Mesendoderm (in vitro differentiated cells): ENCODE measurements around the gene CFAP46.
"Not testable (repeated sequence)": the region's sequence is repeated elsewhere in the genome, so short reads cannot be mapped to it uniquely, and the experiment has no call there.

ENCODE experiments used
- DNase-seq: peaks from one replicate; pipeline ENCODE4 v3.0.0; 2013
- H2AK5ac ChIP-seq: 2 replicates; pipeline ENCODE4 v1.6.1; 2013; ENCODE audit warnings: low read length, inconsistent platforms
- H2BK120ac ChIP-seq: 2 replicates; pipeline ENCODE4 v1.6.1; 2013; ENCODE audit warnings: low read depth, mild to moderate bottlenecking, low read length, moderate library complexity, mixed read lengths
- H2BK15ac ChIP-seq: replicated peaks from 2 replicates; pipeline ENCODE4 v1.6.1; 2013; ENCODE audit warnings: low read depth, mild to moderate bottlenecking, moderate library complexity
- H2BK5ac ChIP-seq: 2 replicates; pipeline ENCODE4 v1.6.1; 2013; ENCODE audit warnings: low read length, inconsistent platforms
- H3K18ac ChIP-seq: 2 replicates; pipeline ENCODE4 v1.6.1; 2013; ENCODE audit warnings: mild to moderate bottlenecking, low read length, mixed read lengths
- H3K23ac ChIP-seq: one replicate; pipeline ENCODE4 v1.6.1; 2013; ENCODE audit warnings: low read length
- H3K27ac ChIP-seq: 2 replicates; pipeline ENCODE4 v1.5.1; 2013; ENCODE audit warnings: low read depth, mild to moderate bottlenecking, inconsistent platforms, low read length, moderate library complexity
- H3K27me3 ChIP-seq: 2 replicates; pipeline ENCODE4 v1.6.1; 2013; ENCODE audit warnings: low read length, control low read depth, mild to moderate bottlenecking, inconsistent platforms; ENCODE audit not compliant: insufficient read depth, poor library complexity
- H3K36me3 ChIP-seq: 2 replicates; pipeline ENCODE4 v1.6.1; 2013; ENCODE audit warnings: low read length, inconsistent platforms; ENCODE audit not compliant: control insufficient read depth, insufficient read depth
- H3K4ac ChIP-seq: one replicate; pipeline ENCODE4 v1.6.1; 2013; ENCODE audit warnings: low read depth, mild to moderate bottlenecking, low read length, moderate library complexity
- H3K4me1 ChIP-seq: 2 replicates; pipeline ENCODE4 v1.6.1; 2013; ENCODE audit warnings: low read depth, low read length, inconsistent platforms; ENCODE audit not compliant: control insufficient read depth
- H3K4me2 ChIP-seq: 2 replicates; pipeline ENCODE4 v1.6.1; 2013; ENCODE audit warnings: low read length
- H3K4me3 ChIP-seq: 2 replicates; pipeline ENCODE4 v1.5.1; 2013; ENCODE audit warnings: mild to moderate bottlenecking, low read length
- H3K56ac ChIP-seq: one replicate; pipeline ENCODE4 v1.6.1; 2013; ENCODE audit warnings: low read length
- H3K79me1 ChIP-seq: 2 replicates; pipeline ENCODE4 v1.6.1; 2013; ENCODE audit warnings: low read length, inconsistent platforms
- H3K79me2 ChIP-seq: 2 replicates; pipeline ENCODE4 v1.6.1; 2013; ENCODE audit warnings: mild to moderate bottlenecking, low read length; ENCODE audit not compliant: control insufficient read depth, insufficient read depth
- H3K9ac ChIP-seq: 2 replicates; pipeline ENCODE4 v1.6.1; 2013; ENCODE audit warnings: low read length, inconsistent platforms
- H4K5ac ChIP-seq: one replicate; pipeline ENCODE4 v1.6.1; 2013; ENCODE audit warnings: low read length
- H4K8ac ChIP-seq: one replicate; pipeline ENCODE4 v1.6.1; 2013; ENCODE audit warnings: low read depth, mild to moderate bottlenecking, control low read depth, low read length, moderate library complexity
- WGBS: extraction: QIAGEN DNeasy Blood & Tissue Kit; methylation state at CpG from one replicate; pipeline ENCODE4 v1.1.7; 2013; ENCODE audit warnings: low lambda C conversion rate, missing lambda C conversion rate; ENCODE audit not compliant: insufficient coverage; ENCODE audit errors: extremely low coverage; 5-methylcytosine and 5-hydroxymethylcytosine counted together

Gene CFAP46

DNA sequence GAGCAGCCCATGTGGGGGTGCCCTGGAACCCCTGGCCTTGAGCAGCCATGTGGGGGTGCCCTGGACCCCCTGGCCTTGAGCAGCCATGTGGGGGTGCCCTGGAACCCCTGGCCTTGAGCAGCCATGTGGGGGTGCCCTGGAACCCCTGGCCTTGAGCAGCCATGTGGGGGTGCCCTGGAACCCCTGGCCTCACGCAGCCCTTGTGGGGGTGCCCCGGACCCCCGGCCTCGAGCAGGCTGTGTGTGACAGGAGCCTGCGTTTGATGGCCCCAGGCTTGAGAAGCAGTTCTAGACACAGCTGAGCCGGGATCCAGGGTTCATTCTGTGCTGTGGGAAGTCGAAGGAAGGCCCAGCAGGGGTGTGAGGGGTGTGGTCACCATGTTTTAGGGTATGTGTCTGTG is 19.0 kb downstream of the CFAP46 start:
- not testable (repeated sequence) for H2AK5ac ChIP-seq, H3K27me3 ChIP-seq, H3K56ac ChIP-seq, H3K4me2 ChIP-seq, H3K27ac ChIP-seq, H3K4me3 ChIP-seq, H2BK5ac ChIP-seq, H3K79me2 ChIP-seq, H2BK15ac ChIP-seq, H3K9ac ChIP-seq, H3K4me1 ChIP-seq, H2BK120ac ChIP-seq, DNase-seq, H3K18ac ChIP-seq, H4K8ac ChIP-seq, H4K5ac ChIP-seq, H3K36me3 ChIP-seq, H3K79me1 ChIP-seq, H3K23ac ChIP-seq, H3K4ac ChIP-seq
- no CpG with 5 or more reads among the region's 7 CpGs for whole genome bisulfite sequencing

- no peak overlapping the region for H2BK5ac ChIP-seq
- H4K5ac ChIP-seq = no peak overlapping the region
- H3K23ac ChIP-seq = peak overlapping the region; percentile 66
- H3K4me1 ChIP-seq = no peaks in the 10 kb centered on the region
- H3K27me3 ChIP-seq = no peaks in the 10 kb centered on the region
- H3K4me3 ChIP-seq = no peak overlapping the region
- no peaks in the 10 kb centered on the region for H3K79me1 ChIP-seq
- no peak overlapping the region for H4K8ac ChIP-seq
- no peak overlapping the region for H3K4me2 ChIP-seq
- DNase-seq = no peak
- no peak overlapping the region for H2BK15ac ChIP-seq
- H3K4ac ChIP-seq = no peak overlapping the region
- H3K18ac ChIP-seq = no peak overlapping the region
- no peak overlapping the region for H2AK5ac ChIP-seq
- H3K36me3 ChIP-seq = no peaks in the 10 kb centered on the region
- no peak overlapping the region for H3K56ac ChIP-seq
- H3K9ac ChIP-seq = no peak overlapping the region
- no peak overlapping the region for H3K27ac ChIP-seq
- no peaks in the 10 kb centered on the region for H3K79me2 ChIP-seq
- no CpG with 5 or more reads among the region's 17 CpGs for WGBS
- H2BK120ac ChIP-seq = no peak overlapping the region
Measured at GRCh38 chr10:132922872-132923271, 19.5 kb downstream of the CFAP46 start.

DNA sequence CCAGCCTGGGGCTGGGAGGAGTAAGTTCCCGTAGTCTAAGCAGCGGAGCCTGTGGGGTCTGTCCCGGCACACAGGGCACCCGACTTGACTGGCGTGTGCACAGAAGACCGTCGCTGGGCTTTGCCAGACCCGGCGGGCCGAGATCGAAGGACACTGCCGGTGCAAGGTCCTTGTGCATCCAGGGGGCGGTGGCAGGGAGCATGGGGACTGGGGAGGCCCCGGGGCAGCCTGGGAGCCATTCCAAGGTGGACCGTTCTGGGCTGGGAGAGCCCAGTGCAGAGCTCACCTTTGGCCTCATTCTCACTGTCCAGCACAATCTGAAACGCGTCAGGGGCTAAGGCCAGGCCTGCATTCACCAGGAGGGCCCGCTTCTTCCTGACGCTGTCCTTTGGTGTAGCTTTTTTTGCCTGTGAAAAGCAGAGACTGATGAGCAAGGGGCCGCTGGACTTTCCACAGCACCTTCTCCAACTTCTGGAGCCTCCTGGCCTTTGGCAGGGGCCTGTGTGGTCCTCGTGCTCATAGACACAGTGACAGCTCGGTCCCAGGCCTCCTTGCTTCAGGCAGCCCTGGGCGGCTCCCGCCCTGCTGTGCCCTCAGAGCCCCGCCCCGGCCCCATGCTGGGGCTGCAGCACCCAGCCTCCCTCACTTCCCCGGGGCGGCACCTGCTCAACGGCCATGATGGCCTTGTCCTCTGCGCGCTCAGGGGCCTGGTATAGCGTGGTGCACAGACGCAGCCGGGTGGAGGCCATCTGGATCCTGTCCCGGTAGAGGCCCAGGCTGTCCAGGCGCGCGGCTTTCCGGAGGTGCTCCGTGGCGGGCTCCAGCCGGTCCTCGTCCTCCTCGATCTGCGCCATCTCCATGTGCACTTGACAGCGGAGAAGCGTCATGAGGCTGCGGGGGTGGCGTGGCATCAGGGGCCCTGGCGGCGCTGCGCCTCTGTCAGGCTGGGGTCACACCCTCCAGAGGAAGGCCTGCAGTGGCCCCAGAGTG is 20.3 kb downstream of the CFAP46 start:
- Histone ChIP-seq H3K56ac (no peak overlapping the region), H3K4ac (no peak overlapping the region), H3K79me1 (no peaks in the 10 kb centered on the region), H2BK15ac (no peak overlapping the region), H3K27me3 (no peaks in the 10 kb centered on the region), H3K18ac (no peak overlapping the region), H3K36me3 (no peaks in the 10 kb centered on the region), H2BK120ac (no peak overlapping the region), H3K27ac (no peak overlapping the region), H4K5ac (no peak overlapping the region), H3K23ac (no peak overlapping the region), H3K79me2 (no peaks in the 10 kb centered on the region), H3K4me1 (no peaks in the 10 kb centered on the region), H3K9ac (no peak overlapping the region), H3K4me2 (no peak overlapping the region), H4K8ac (no peak overlapping the region), H2AK5ac (no peak overlapping the region), H3K4me3 (no peak overlapping the region), H2BK5ac (no peak overlapping the region)
- WGBS = no CpG with 5 or more reads among the region's 52 CpGs
- DNase-seq = no peak

DNA sequence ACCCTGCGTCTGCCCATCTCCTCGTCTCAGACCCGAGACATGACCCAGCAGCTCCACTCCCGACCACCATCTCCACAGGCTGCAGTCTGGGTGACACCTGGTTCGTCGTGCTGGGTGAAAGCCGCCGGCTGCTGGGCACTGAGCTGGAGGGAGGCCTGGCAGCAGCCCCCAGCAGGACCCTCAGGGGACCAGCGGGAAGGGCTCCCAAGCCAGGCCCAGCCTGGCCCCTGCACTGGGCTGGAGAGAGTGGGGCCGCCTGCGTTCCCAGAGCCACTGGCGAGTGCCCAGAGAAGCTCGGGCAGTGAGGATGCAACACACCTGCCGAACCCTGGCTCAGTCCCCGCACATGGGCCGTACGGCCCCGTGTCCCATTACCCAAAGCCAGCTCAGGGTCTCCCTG is 21.3 kb downstream of the CFAP46 start:
- no peak overlapping the region for H2BK15ac ChIP-seq
- WGBS = no CpG with 5 or more reads among the region's 18 CpGs
- H3K4ac ChIP-seq = no peak overlapping the region
- H3K4me1 ChIP-seq = no peaks in the 10 kb centered on the region
- H3K79me2 ChIP-seq = no peaks in the 10 kb centered on the region
- no peak overlapping the region for H3K18ac ChIP-seq
- H3K36me3 ChIP-seq = no peaks in the 10 kb centered on the region
- H3K9ac ChIP-seq = no peak overlapping the region
- no peak overlapping the region for H2BK120ac ChIP-seq
- no peak overlapping the region for H3K23ac ChIP-seq
- no peak overlapping the region for H3K56ac ChIP-seq
- H3K79me1 ChIP-seq = no peaks in the 10 kb centered on the region
- no peak overlapping the region for H3K27ac ChIP-seq
- H3K4me2 ChIP-seq = no peak overlapping the region
- no peak for DNase-seq
- no peak overlapping the region for H2BK5ac ChIP-seq
- no peaks in the 10 kb centered on the region for H3K27me3 ChIP-seq
- no peak overlapping the region for H4K5ac ChIP-seq
- H4K8ac ChIP-seq = no peak overlapping the region
- H3K4me3 ChIP-seq = no peak overlapping the region
- H2AK5ac ChIP-seq = no peak overlapping the region

DNA sequence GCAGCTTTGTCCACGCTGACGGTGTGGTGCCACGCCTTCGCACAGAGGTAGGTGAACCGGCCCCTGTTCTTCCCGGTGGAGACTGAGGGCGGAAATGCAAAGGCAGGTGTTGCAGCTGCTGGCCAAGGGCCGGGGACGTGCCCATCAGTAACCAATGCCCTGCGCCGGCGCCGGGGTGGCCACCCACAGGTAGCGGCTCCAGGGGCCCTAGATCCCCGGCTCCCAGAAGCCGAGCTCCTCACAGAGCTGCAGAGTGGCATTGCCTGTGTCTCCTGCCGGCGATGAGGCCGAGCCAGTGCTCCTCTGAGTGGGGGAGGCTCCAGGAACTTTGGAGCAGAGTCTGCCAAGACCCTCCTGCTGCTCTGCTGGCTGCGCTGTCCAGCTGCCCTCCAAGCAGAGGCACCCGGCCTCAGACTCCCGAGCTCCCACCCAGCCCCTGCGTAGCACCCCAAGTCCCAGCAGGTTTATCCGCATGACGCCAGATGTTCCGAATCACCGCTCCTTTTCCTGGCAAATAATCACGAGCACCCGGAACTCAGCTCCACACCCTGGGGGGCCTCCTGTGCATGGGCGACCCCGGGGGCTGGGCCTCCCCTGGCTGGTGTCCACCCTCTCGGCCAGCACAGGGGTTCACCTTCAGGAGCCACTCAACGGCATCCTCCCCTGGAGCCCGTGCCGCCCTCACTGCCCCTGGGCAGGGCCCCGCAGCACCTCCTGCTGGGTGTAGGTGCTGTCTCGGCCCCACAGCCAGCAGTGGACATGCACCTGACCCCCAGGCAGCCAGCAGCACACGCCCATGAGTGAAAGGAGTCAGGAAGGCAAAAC is 22.1 kb downstream of the CFAP46 start:
- Histone ChIP-seq H3K79me1 (no peaks in the 10 kb centered on the region), H3K79me2 (no peaks in the 10 kb centered on the region), H3K4me2 (no peak overlapping the region), H3K4me1 (no peaks in the 10 kb centered on the region), H3K27me3 (no peaks in the 10 kb centered on the region), H3K27ac (no peak overlapping the region), H4K5ac (no peak overlapping the region), H3K9ac (no peak overlapping the region), H2AK5ac (no peak overlapping the region), H2BK5ac (no peak overlapping the region), H3K4ac (no peak overlapping the region), H3K36me3 (no peaks in the 10 kb centered on the region), H3K4me3 (no peak overlapping the region), H3K18ac (no peak overlapping the region), H2BK15ac (no peak overlapping the region), H4K8ac (no peak overlapping the region), H3K56ac (no peak overlapping the region), H3K23ac (no peak overlapping the region), H2BK120ac (no peak overlapping the region)
- WGBS = no CpG with 5 or more reads among the region's 38 CpGs
- DNase-seq = no peak
